GM21390 (cell line): ENCODE data around the gene GNB1.
A peak's percentile ranks its signal among the peaks of the same experiment; 100 is the strongest.
"Not testable (repeated sequence)": the region's sequence is repeated elsewhere in the genome, so short reads cannot be mapped to it uniquely, and the experiment has no call there.

Source experiments
- ATAC-seq: cut with Tn5 transposase; IDR thresholded peaks from one replicate; pipeline ENCODE4 v1.9.1; 2021; ENCODE audit not compliant: unreplicated experiment

The GNB1 gene

GRCh38 chr1:1890506-1891348, at the start of gene GNB1:
TSS of gene GNB1 (minus strand) at chr1:1891087. CDS start at chr1:1825453, 65,634 bp downstream.
- ATAC-seq = peak; percentile 59

- ATAC-seq = no peak
Measured at GRCh38 chr1:1940123-1940425, 49.2 kb upstream of the GNB1 start.

- ATAC-seq = no peak
Measured at GRCh38 chr1:1939296-1940122, 48.6 kb upstream of the GNB1 start.

GRCh38 chr1:1938613-1939295, 47.9 kb upstream of the GNB1 start:
- ATAC-seq = no peak

- ATAC-seq = no peak
Measured at GRCh38 chr1:1938276-1938573, 47.3 kb upstream of the GNB1 start.

- ATAC-seq = no peak
Measured at GRCh38 chr1:1937549-1938275, 46.8 kb upstream of the GNB1 start.

- no peak for ATAC-seq
Measured at GRCh38 chr1:1937061-1937460, 46.2 kb upstream of the GNB1 start.

GRCh38 chr1:1934848-1935247, 44.0 kb upstream of the GNB1 start:
- not testable (repeated sequence) for ATAC-seq

GRCh38 chr1:1929639-1930545, 39.0 kb upstream of the GNB1 start:
- ATAC-seq = no peak

- no peak for ATAC-seq
Measured at GRCh38 chr1:1929102-1929638, 38.3 kb upstream of the GNB1 start.

GRCh38 chr1:1928231-1929101, 37.6 kb upstream of the GNB1 start:
- no peak for ATAC-seq

- no peak for ATAC-seq
Measured at GRCh38 chr1:1927751-1928150, 36.9 kb upstream of the GNB1 start.

GRCh38 chr1:1926886-1927660, 36.2 kb upstream of the GNB1 start:
- no peak for ATAC-seq

- ATAC-seq = no peak
Measured at GRCh38 chr1:1926346-1926811, 35.5 kb upstream of the GNB1 start.

GRCh38 chr1:1925437-1926345, 34.8 kb upstream of the GNB1 start:
- no peak for ATAC-seq

- ATAC-seq = no peak
Measured at GRCh38 chr1:1924849-1925248, 34.0 kb upstream of the GNB1 start.

GRCh38 chr1:1924386-1924785, 33.5 kb upstream of the GNB1 start:
- ATAC-seq = no peak
